Lower leg skin (tissue), 3 donors: ENCODE results near the gene WWC1.

Source experiments
- CTCF ChIP-seq, 3 donors: fragments of 450-650 bp; IDR thresholded peaks; one replicate each; pipeline ENCODE4 v1.5.1; 2016; ENCODE audit warnings: antibody characterized with exemption in 3 of 3, mild to moderate bottlenecking in 3 of 3, moderate library complexity in 2 of 3
- POLR2A ChIP-seq, 2 donors: fragments of 450-650 bp; IDR thresholded peaks; one replicate each; pipeline ENCODE4 v1.6.1; 2016 to 2017; ENCODE audit warnings: antibody characterized with exemption in 2 of 2, mild to moderate bottlenecking in 1 of 2, moderate library complexity in 1 of 2

GRCh38 chr5:168408561-168409305 lies 117.3 kb downstream of the WWC1 start:
- no peak for TF ChIP-seq CTCF (IDR thresholded peaks at IDR 0.05)
- TF ChIP-seq POLR2A (IDR thresholded peaks at IDR 0.05), result no peak
